ENCODE data around the gene TMEM53. TPM values are rescaled to one million over a fixed set of nuclear protein-coding genes. Genes with fewer than 3 reads are reported as not detected.

TMEM53 gene
- total and polyA plus RNA-seq, 2 of the 8 experiments (the other 6 are each of a cell fraction or from before 2014, with no cell fraction given): 6.7 to 27.9 TPM

DNA sequence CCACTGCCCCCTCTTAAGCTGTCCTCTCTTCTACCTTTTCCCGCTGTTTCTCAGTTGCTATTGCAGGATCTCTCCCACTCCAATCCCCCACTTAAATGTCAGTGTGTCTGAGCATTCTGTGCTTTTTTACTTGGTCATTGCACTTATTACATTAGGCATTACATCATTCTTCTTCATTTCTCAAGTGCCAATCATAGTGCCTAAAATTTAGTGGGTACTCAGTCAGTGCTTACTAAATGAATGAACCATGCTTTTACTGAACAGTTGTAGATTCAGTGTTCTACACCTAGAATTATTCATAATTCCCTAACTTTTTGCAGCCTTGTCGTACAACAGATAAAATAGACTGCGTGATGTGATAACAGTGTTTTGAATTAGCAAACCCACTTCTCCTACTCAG is 19.6 kb upstream of the TMEM53 start (continued):
- no peak for TF ChIP-seq HDAC6 (IDR thresholded peaks at IDR 0.05; ENCODE audit: low read depth, low read length)
- no peak for TF ChIP-seq RXRA (IDR thresholded peaks at IDR 0.05; ENCODE audit: insufficient read depth, low read depth, low read length)
- TF ChIP-seq RFX5 (IDR thresholded peaks at IDR 0.05; ENCODE audit: borderline replicate concordance, low read depth, low read length): no peak
- TF ChIP-seq CREB1 (IDR thresholded peaks at IDR 0.05): no peak
- no peak for TF ChIP-seq SP1 (IDR thresholded peaks at IDR 0.05; ENCODE audit: low read depth, low read length)
- TF ChIP-seq, protein P1, sequence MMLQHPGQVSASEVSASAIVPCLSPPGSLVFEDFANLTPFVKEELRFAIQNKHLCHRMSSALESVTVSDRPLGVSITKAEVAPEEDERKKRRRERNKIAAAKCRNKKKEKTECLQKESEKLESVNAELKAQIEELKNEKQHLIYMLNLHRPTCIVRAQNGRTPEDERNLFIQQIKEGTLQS (IDR thresholded peaks at IDR 0.05; ENCODE audit: insufficient read depth, low read depth, low read length): no peak
- no peak for TF ChIP-seq SP2 (IDR thresholded peaks at IDR 0.05; ENCODE audit: low read length)
- TF ChIP-seq NANOG (IDR thresholded peaks at IDR 0.05; ENCODE audit: insufficient read depth, low read depth, low read length, poor library complexity, severe bottlenecking): no peak
- no peak for TF ChIP-seq SP4 (IDR thresholded peaks at IDR 0.05; ENCODE audit: low read length)
- TF ChIP-seq SIX5 (IDR thresholded peaks at IDR 0.05; ENCODE audit: low read depth, low read length): no peak
- no peak for TF ChIP-seq EP300 (IDR thresholded peaks at IDR 0.05; ENCODE audit: borderline replicate concordance in 1 of 2, low read depth in 2 of 2, low read length in 2 of 2)

Data from H1 (cell line).